OCI-LY1 (cell line): ENCODE results near the gene GOLGA6L1.

Experiments used
- H2AFZ ChIP-seq: fragments of 200-600 bp; sonication (generic), shearing (Covaris generic); 2 replicates; pipeline ENCODE4 v1.6.0; 2014; ENCODE audit warnings: antibody characterized with exemption, mild to moderate bottlenecking, low read length
- H3F3A ChIP-seq: fragments of 200-600 bp; sonication (generic), shearing (Covaris generic); 2 replicates; pipeline ENCODE4 v1.6.0; 2014; ENCODE audit warnings: mild to moderate bottlenecking, antibody characterized with exemption, low read length, moderate library complexity; ENCODE audit not compliant: insufficient read depth
- H3K27ac ChIP-seq: fragments of 200-600 bp; sonication (generic); 2 replicates; pipeline ENCODE4 v1.5.1; 2014; ENCODE audit warnings: low read length, mixed run types, mild to moderate bottlenecking, low read depth; ENCODE audit not compliant: poor library complexity, severe bottlenecking
- H3K27me3 ChIP-seq: fragments of 200-600 bp; sonication (generic); 2 replicates; pipeline ENCODE4 v1.6.0; 2014; ENCODE audit warnings: antibody characterized with exemption, mild to moderate bottlenecking, low read length, moderate library complexity; ENCODE audit not compliant: insufficient read depth
- H3K36me3 ChIP-seq: fragments of 200-600 bp; sonication (generic); 2 replicates; pipeline ENCODE4 v1.6.1; 2014; ENCODE audit warnings: mild to moderate bottlenecking, antibody characterized with exemption, low read length, moderate library complexity, mixed read lengths; ENCODE audit not compliant: insufficient read depth
- H3K4me1 ChIP-seq: fragments of 200-600 bp; sonication (generic); 2 replicates; pipeline ENCODE4 v1.5.1; 2014; ENCODE audit warnings: mild to moderate bottlenecking, low read length, moderate library complexity; ENCODE audit not compliant: insufficient read depth, severe bottlenecking
- H3K4me2 ChIP-seq: fragments of 200-600 bp; sonication (generic), shearing (Covaris generic); 2 replicates; pipeline ENCODE4 v1.6.1; 2014; ENCODE audit warnings: low read length
- H3K4me3 ChIP-seq: fragments of 200-600 bp; sonication (generic); 2 replicates; pipeline ENCODE4 v1.5.1; 2014; ENCODE audit warnings: low read length, low read depth, mild to moderate bottlenecking, mixed read lengths; ENCODE audit not compliant: poor library complexity, severe bottlenecking
- H3K79me2 ChIP-seq: fragments of 200-600 bp; shearing (Covaris generic); 2 replicates; pipeline ENCODE4 v1.6.1; 2016; ENCODE audit warnings: mixed run types, low read length, mixed read lengths; ENCODE audit not compliant: insufficient read depth
- H3K9ac ChIP-seq: fragments of 200-600 bp; sonication (generic), shearing (Covaris generic); 2 replicates; pipeline ENCODE4 v1.6.1; 2014; ENCODE audit warnings: mild to moderate bottlenecking, low read length, mixed read lengths
- H3K9me2 ChIP-seq: fragments of 200-600 bp; sonication (generic), shearing (Covaris generic); 2 replicates; pipeline ENCODE4 v1.6.1; 2014; ENCODE audit warnings: low read depth, mild to moderate bottlenecking, low read length, mixed read lengths
- H3K9me3 ChIP-seq: fragments of 200-600 bp; shearing (Covaris generic); 2 replicates; pipeline ENCODE4 v1.6.1; 2014; ENCODE audit warnings: low read length, mixed read lengths
- H4K20me1 ChIP-seq: fragments of 200-600 bp; sonication (generic), shearing (Covaris generic); 2 replicates; pipeline ENCODE4 v1.6.0; 2016; ENCODE audit warnings: mild to moderate bottlenecking, low read length; ENCODE audit not compliant: insufficient read depth
- EZH2 ChIP-seq: fragments of 200-600 bp; sonication (generic), shearing (Covaris generic); IDR thresholded peaks from 2 replicates; pipeline ENCODE4 v1.8.0; 2017; ENCODE audit warnings: borderline replicate concordance, mixed run types, mild to moderate bottlenecking, antibody characterized with exemption, low read length, moderate library complexity, mixed read lengths
- TF ChIP-seq, protein P1 (sequence below): fragments of 200-600 bp; sonication (generic), shearing (Covaris generic); IDR thresholded peaks from 2 replicates; pipeline ENCODE4 v1.5.1; 2017; ENCODE audit warnings: mild to moderate bottlenecking, antibody characterized with exemption, low read length, moderate library complexity, mixed read lengths

The GOLGA6L1 gene

DNA sequence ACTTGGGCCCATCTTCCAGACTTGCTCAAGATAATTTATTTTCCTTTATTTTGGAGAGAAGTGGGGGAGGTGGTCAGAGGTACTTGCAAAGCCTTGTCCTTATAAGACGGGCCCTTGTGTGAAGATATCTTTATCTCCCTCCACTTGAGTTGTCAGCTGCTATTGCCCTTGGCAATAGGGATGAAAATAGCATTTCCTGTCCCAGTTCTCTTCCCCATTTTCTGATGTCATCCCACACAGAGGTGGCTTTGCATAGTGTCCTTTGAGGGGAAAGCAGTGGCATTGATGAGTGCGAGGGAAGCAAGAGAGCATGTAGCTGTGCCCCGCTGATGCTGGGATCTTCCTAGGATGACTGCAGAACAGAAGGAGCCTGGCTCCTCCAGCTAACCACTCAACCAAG is 55.4 kb downstream of the GOLGA6L1 start:
- H3K9ac ChIP-seq, result no peak overlapping the region
- H2AFZ ChIP-seq, result no peak overlapping the region
- no peak overlapping the region for H3K4me2 ChIP-seq
- no peaks in the 10 kb centered on the region for H3K9me3 ChIP-seq
- H3K79me2 ChIP-seq, result no peaks in the 10 kb centered on the region
- H3K4me3 ChIP-seq, result no peak overlapping the region
- H3K27ac ChIP-seq, result no peak overlapping the region
- H4K20me1 ChIP-seq, result no peaks in the 10 kb centered on the region
- no peaks in the 10 kb centered on the region for H3K36me3 ChIP-seq
- H3K4me1 ChIP-seq, result no peaks in the 10 kb centered on the region
- H3K27me3 ChIP-seq, result no peaks in the 10 kb centered on the region
- H3K9me2 ChIP-seq, result no peaks in the 10 kb centered on the region
- TF ChIP-seq EZH2, result no peak
- TF ChIP-seq, protein P1, sequence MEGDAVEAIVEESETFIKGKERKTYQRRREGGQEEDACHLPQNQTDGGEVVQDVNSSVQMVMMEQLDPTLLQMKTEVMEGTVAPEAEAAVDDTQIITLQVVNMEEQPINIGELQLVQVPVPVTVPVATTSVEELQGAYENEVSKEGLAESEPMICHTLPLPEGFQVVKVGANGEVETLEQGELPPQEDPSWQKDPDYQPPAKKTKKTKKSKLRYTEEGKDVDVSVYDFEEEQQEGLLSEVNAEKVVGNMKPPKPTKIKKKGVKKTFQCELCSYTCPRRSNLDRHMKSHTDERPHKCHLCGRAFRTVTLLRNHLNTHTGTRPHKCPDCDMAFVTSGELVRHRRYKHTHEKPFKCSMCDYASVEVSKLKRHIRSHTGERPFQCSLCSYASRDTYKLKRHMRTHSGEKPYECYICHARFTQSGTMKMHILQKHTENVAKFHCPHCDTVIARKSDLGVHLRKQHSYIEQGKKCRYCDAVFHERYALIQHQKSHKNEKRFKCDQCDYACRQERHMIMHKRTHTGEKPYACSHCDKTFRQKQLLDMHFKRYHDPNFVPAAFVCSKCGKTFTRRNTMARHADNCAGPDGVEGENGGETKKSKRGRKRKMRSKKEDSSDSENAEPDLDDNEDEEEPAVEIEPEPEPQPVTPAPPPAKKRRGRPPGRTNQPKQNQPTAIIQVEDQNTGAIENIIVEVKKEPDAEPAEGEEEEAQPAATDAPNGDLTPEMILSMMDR, result no peak
- no peaks in the 10 kb centered on the region for H3F3A ChIP-seq

DNA sequence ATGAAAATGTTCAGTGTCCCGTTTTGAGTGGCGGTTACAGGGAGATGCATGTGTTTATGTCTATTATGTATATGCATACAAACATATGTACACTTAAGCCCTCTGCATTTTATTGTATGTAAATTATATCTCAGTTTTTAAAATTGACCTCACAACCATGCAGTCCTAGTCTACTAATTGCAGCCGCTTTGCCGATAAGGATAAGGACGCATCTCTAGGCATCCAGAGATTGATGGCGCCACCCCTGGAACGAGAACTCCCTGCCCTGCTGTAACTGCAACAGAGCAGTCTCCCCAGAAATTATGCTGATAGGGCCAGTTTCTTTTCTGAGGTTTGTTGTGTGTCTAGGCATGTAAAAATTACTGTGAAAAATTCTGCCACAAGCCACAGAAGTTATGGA is 56.9 kb downstream of the GOLGA6L1 start:
- no peaks in the 10 kb centered on the region for H3K9me3 ChIP-seq
- no peaks in the 10 kb centered on the region for H3F3A ChIP-seq
- no peak overlapping the region for H2AFZ ChIP-seq
- no peak overlapping the region for H3K4me3 ChIP-seq
- no peak overlapping the region for H3K9ac ChIP-seq
- no peaks in the 10 kb centered on the region for H3K27me3 ChIP-seq
- TF ChIP-seq EZH2, result no peak
- TF ChIP-seq, protein P1, result no peak
- H3K4me2 ChIP-seq, result no peak overlapping the region
- no peaks in the 10 kb centered on the region for H3K4me1 ChIP-seq
- H3K27ac ChIP-seq, result no peak overlapping the region
- H3K9me2 ChIP-seq, result no peaks in the 10 kb centered on the region
- no peaks in the 10 kb centered on the region for H4K20me1 ChIP-seq
- no peaks in the 10 kb centered on the region for H3K79me2 ChIP-seq
- no peaks in the 10 kb centered on the region for H3K36me3 ChIP-seq
